OCI-LY3 (cell line): ENCODE measurements around the gene RCAN2.

ENCODE experiments used
- CTCF ChIP-seq: fragments of 200-600, 300-600 bp; sonication (generic); IDR thresholded peaks from 2 replicates; pipeline ENCODE4 v1.5.1; 2014; ENCODE audit warnings: antibody characterized with exemption, low read length, low read depth
- EZH2phosphoT487 ChIP-seq: fragments of 200-600 bp; shearing (Covaris generic); IDR thresholded peaks from 2 replicates; pipeline ENCODE4 v1.6.1; 2018; ENCODE audit warnings: antibody characterized with exemption, mixed run types, low read depth

- no peak for TF ChIP-seq CTCF
- TF ChIP-seq EZH2phosphoT487: no peak
These were observed 38.8 kb downstream of the RCAN2 start for GRCh38 chr6:46452312-46452917.
